ACHN (cell line): ENCODE measurements around the gene MYLK4.

ENCODE experiments used
- DNase-seq: peaks from one replicate; pipeline ENCODE4 v3.0.0-alpha.2; 2015
- in situ Hi-C: cut with HindIII; loops from 2 replicates; pipeline ENCODE4 v1.10.0; 2017; ENCODE audit warnings: low sequenced_read_pairs, low pct_ligation_motif_present, low pct_unique_long_range_greater_than_20kb

Gene MYLK4

GRCh38 chr6:2781685-2782355 lies 31.1 kb upstream of the MYLK4 start:
- in situ Hi-C loops, result no loop called here
- no peak for DNase-seq

- DNase-seq, result no peak
- in situ Hi-C loops, result no loop called here
Observed at GRCh38 chr6:2780102-2780737, 29.5 kb upstream of the MYLK4 start.

GRCh38 chr6:2777249-2777648 lies 26.5 kb upstream of the MYLK4 start:
- in situ Hi-C loops, result no loop called here
- no peak for DNase-seq

GRCh38 chr6:2775003-2775402 lies 24.3 kb upstream of the MYLK4 start:
- in situ Hi-C loops, result no loop called here
- DNase-seq, result no peak

- DNase-seq, result no peak
- in situ Hi-C loops, result no loop called here
Observed at GRCh38 chr6:2773449-2773848, 22.7 kb upstream of the MYLK4 start.

- no peak for DNase-seq
- in situ Hi-C loops, result no loop called here
Observed at GRCh38 chr6:2772840-2773239, 22.1 kb upstream of the MYLK4 start.

GRCh38 chr6:2771079-2771478 lies 20.4 kb upstream of the MYLK4 start:
- DNase-seq, result no peak
- in situ Hi-C loops, result no loop called here

- DNase-seq, result no peak
- in situ Hi-C loops, result no loop called here
Observed at GRCh38 chr6:2770171-2770570, 19.4 kb upstream of the MYLK4 start.

GRCh38 chr6:2768696-2769095 lies 18.0 kb upstream of the MYLK4 start:
- DNase-seq, result no peak
- in situ Hi-C loops, result no loop called here

- in situ Hi-C loops, result no loop called here
- DNase-seq, result no peak
Observed at GRCh38 chr6:2767657-2768524, 17.2 kb upstream of the MYLK4 start.

- peak; percentile 4 for DNase-seq
- in situ Hi-C loops, result no loop called here
Observed at GRCh38 chr6:2766767-2767656, 16.3 kb upstream of the MYLK4 start.

GRCh38 chr6:2765896-2766766 lies 15.4 kb upstream of the MYLK4 start:
- peak; percentile 34 for DNase-seq
- in situ Hi-C loops, result no loop called here

- in situ Hi-C loops, result no loop called here
- peak; percentile 96 for DNase-seq
Observed at GRCh38 chr6:2765166-2765895, 14.6 kb upstream of the MYLK4 start, which contains the start of gene WRNIP1. Gene WRNIP1, plus strand, starts transcription at chr6:2765393. Its CDS starts 230 bp downstream, at chr6:2765623.

- peak; percentile 63 for DNase-seq
- in situ Hi-C loops, result no loop called here
Observed at GRCh38 chr6:2764610-2765165, 14.0 kb upstream of the MYLK4 start.

- no peak for DNase-seq
- in situ Hi-C loops, result no loop called here
Observed at GRCh38 chr6:2763876-2764540, 13.3 kb upstream of the MYLK4 start.

GRCh38 chr6:2763345-2763841 lies 12.7 kb upstream of the MYLK4 start:
- in situ Hi-C loops, result no loop called here

More at GRCh38 chr6:2763345-2763841, 12.7 kb upstream of the MYLK4 start:
- no peak for DNase-seq
